Glutamatergic neuron (in vitro differentiated cells): ENCODE measurements around the gene SCRN1. TPM values are rescaled to one million over a fixed set of nuclear protein-coding genes. Genes with fewer than 3 reads are reported as not detected.

ENCODE experiments used
- total RNA-seq: library from RNA; stranded (reverse); fragmentation: NEBNext Ultra II Directional; extraction: Animal tissue kit (Norgen Biotek cat#: 25700); gene quantifications from one replicate; pipeline ENCODE4 v1.2.1, GENCODE V29; 2021; ENCODE audit not compliant: unreplicated experiment

The SCRN1 gene
- total RNA-seq, 1 donor from 2014 or later, result 168 TPM

Other genes starting within 250 kb of the SCRN1 start
- 0.37 TPM for gene WIPF3, start 183.3 kb downstream of the SCRN1 start, total RNA-seq
- gene FKBP14, start 36.9 kb upstream of the SCRN1 start, total RNA-seq, result 6.8 TPM
- gene PLEKHA8, start 38.6 kb upstream of the SCRN1 start, total RNA-seq, result 57.9 TPM
- gene MTURN, start 145.2 kb upstream of the SCRN1 start, total RNA-seq, result 32.6 TPM